MM.1S (cell line): ENCODE measurements around the gene PDE11A.

ENCODE experiments used
- DNase-seq: peaks from one replicate; pipeline ENCODE4 v3.0.0-alpha.2; 2015
- H2AFZ ChIP-seq: fragments of 300-600 bp; sonication (generic); 2 replicates; pipeline ENCODE4 v1.6.0; 2016; ENCODE audit warnings: antibody characterized with exemption, low read length
- H3F3A ChIP-seq: fragments of 300-600 bp; sonication (generic); 2 replicates; pipeline ENCODE4 v1.6.1; 2016; ENCODE audit warnings: mild to moderate bottlenecking, antibody characterized with exemption, low read length, moderate library complexity, mixed read lengths; ENCODE audit not compliant: insufficient read depth
- H3K27ac ChIP-seq: fragments of 300-600 bp; sonication (generic); 2 replicates; pipeline ENCODE4 v1.5.1; 2016; ENCODE audit warnings: mild to moderate bottlenecking, low read length
- H3K27me3 ChIP-seq: fragments of 300-600 bp; sonication (generic); replicated peaks from 2 replicates; pipeline ENCODE4 v1.6.0; 2016; ENCODE audit warnings: low read length; ENCODE audit not compliant: insufficient read depth
- H3K36me3 ChIP-seq: fragments of 300-600 bp; sonication (generic); replicated peaks from 2 replicates; pipeline ENCODE4 v1.6.1; 2016; ENCODE audit warnings: mild to moderate bottlenecking, low read length, mixed read lengths; ENCODE audit not compliant: insufficient read depth
- H3K4me1 ChIP-seq: fragments of 300-600 bp; sonication (generic); 2 replicates; pipeline ENCODE4 v1.6.1; 2016; ENCODE audit warnings: low read length, mixed read lengths
- H3K4me2 ChIP-seq: fragments of 300-600 bp; sonication (generic); 2 replicates; pipeline ENCODE4 v1.6.0; 2016; ENCODE audit warnings: low read depth, low read length
- H3K4me3 ChIP-seq: fragments of 300-600 bp; sonication (generic); 2 replicates; pipeline ENCODE4 v1.5.1; 2016; ENCODE audit warnings: low read length, mixed read lengths
- H3K79me2 ChIP-seq: fragments of 300-600 bp; sonication (generic); 2 replicates; pipeline ENCODE4 v1.6.1; 2016; ENCODE audit warnings: mixed run types, low read length, mixed read lengths
- H3K9ac ChIP-seq: fragments of 300-600 bp; sonication (generic); 2 replicates; pipeline ENCODE4 v1.6.1; 2016; ENCODE audit warnings: low read length, mixed read lengths
- H3K9me2 ChIP-seq: fragments of 300-600 bp; sonication (generic); replicated peaks from 2 replicates; pipeline ENCODE4 v1.6.1; 2016; ENCODE audit warnings: mild to moderate bottlenecking, low read length, mixed read lengths; ENCODE audit not compliant: insufficient read depth
- H3K9me3 ChIP-seq: fragments of 300-600 bp; sonication (generic); replicated peaks from 2 replicates; pipeline ENCODE4 v1.6.1; 2016; ENCODE audit warnings: mild to moderate bottlenecking, low read length, mixed read lengths; ENCODE audit not compliant: insufficient read depth
- H4K20me1 ChIP-seq: fragments of 300-600 bp; sonication (generic); 2 replicates; pipeline ENCODE4 v1.6.1; 2016; ENCODE audit warnings: mild to moderate bottlenecking, low read length, moderate library complexity, mixed read lengths; ENCODE audit not compliant: insufficient read depth
- CTCF ChIP-seq: fragments of 300-600 bp; sonication (generic); IDR thresholded peaks from 2 replicates; pipeline ENCODE4 v1.5.1; 2016; ENCODE audit warnings: antibody characterized with exemption, low read length, mixed read lengths
- EZH2 ChIP-seq: fragments of 300-600 bp; sonication (generic); optimal IDR thresholded peaks from 2 replicates; pipeline ENCODE3; 2017; ENCODE audit warnings: low read depth, mild to moderate bottlenecking, antibody characterized with exemption, low read length, mixed read lengths
- EZH2phosphoT487 ChIP-seq: fragments of 300-600 bp; sonication (generic); IDR thresholded peaks from 2 replicates; pipeline ENCODE4 v1.6.1; 2018; ENCODE audit warnings: antibody characterized with exemption, low read length

PDE11A gene

DNA sequence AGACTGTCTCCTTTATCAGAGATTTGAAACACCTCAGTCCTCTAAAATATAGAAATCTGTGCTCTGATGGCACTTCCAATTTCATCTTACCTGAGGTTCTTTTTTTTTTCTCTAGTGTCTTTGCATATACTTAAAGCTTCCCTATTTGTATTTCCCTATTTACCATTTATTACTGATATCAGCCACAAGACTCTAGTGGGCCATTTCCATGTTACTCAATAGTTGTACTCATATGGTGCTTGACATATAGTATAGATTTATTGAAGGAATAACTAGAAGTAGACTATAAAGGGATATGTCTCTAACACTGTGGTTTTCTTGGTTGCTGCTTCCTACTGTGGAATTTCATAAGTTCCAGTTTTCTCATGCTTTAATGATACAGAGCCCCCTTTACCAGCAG, 42.7 kb upstream of the PDE11A start:
- peaks cover 16% of the 10 kb centered on the region; the same call in 1 of the 2 replicates for H3F3A ChIP-seq
- peaks cover 29% of the 10 kb centered on the region for H3K79me2 ChIP-seq
- no peak overlapping the region for H3K4me3 ChIP-seq
- no peak overlapping the region for H2AFZ ChIP-seq
- H3K9me3 ChIP-seq: no peaks in the 10 kb centered on the region
- peaks cover 3% of the 10 kb centered on the region; the same call in 1 of the 2 replicates for H3K36me3 ChIP-seq
- H3K27me3 ChIP-seq: no peaks in the 10 kb centered on the region
- no peak overlapping the region for H3K27ac ChIP-seq
- no peaks in the 10 kb centered on the region for H3K9me2 ChIP-seq
- TF ChIP-seq CTCF (no peak), EZH2 (no peak), EZH2phosphoT487 (no peak)
- H3K4me1 ChIP-seq: peaks cover 6% of the 10 kb centered on the region; the same call in 1 of the 2 replicates
- H3K9ac ChIP-seq: no peak overlapping the region
- DNase-seq: no peak
- H4K20me1 ChIP-seq: no peaks in the 10 kb centered on the region
- no peak overlapping the region for H3K4me2 ChIP-seq

- peak overlapping the region; percentile 80; the same call in 1 of the 2 replicates for H3K27ac ChIP-seq
Observed at GRCh38 chr2:178114462-178114861, 41.9 kb upstream of the PDE11A start.

GRCh38 chr2:178112202-178113152, 39.9 kb upstream of the PDE11A start, which contains the start of gene RBM45:
TSS of gene RBM45 (plus strand) at chr2:178112437. CDS start at chr2:178112547, 110 bp downstream.
- H3K36me3 ChIP-seq: 0 out of 2 replicates have a peak, but pooled peaks cover under 1% of the 10 kb centered on the region
- peak within 1 kb of the TSS; percentile 80; the same call in 1 of the 2 replicates for H3K27ac ChIP-seq
- H3K27me3 ChIP-seq: no peaks in the 10 kb centered on the region
- peak within 1 kb of the TSS; percentile 80 for H3K9ac ChIP-seq
- peaks cover 16% of the 10 kb centered on the region; the same call in 1 of the 2 replicates for H3F3A ChIP-seq
- H3K9me3 ChIP-seq: no peaks in the 10 kb centered on the region
- peak within 1 kb of the TSS; percentile 92 for H2AFZ ChIP-seq
- peaks cover 29% of the 10 kb centered on the region for H3K79me2 ChIP-seq
- DNase-seq: peak; percentile 95
- no peaks in the 10 kb centered on the region for H3K9me2 ChIP-seq
- H4K20me1 ChIP-seq: no peaks in the 10 kb centered on the region
- peak within 1 kb of the TSS; percentile 77 for H3K4me2 ChIP-seq
- H3K4me3 ChIP-seq: peak within 1 kb of the TSS; percentile 99
- peaks cover 6% of the 10 kb centered on the region; the same call in 1 of the 2 replicates for H3K4me1 ChIP-seq
- TF ChIP-seq CTCF (peak; percentile 95), EZH2 (no peak), EZH2phosphoT487 (no peak)

More at GRCh38 chr2:178114462-178114861, 41.9 kb upstream of the PDE11A start:
- Histone ChIP-seq H4K20me1 (no peaks in the 10 kb centered on the region), H3K4me3 (peak overlapping the region; percentile 99), H3K9me2 (no peaks in the 10 kb centered on the region), H2AFZ (peak overlapping the region; percentile 26; the same call in 1 of the 2 replicates), H3K36me3 (peaks cover 3% of the 10 kb centered on the region; the same call in 1 of the 2 replicates), H3K4me1 (peaks cover 6% of the 10 kb centered on the region; the same call in 1 of the 2 replicates), H3K4me2 (peak overlapping the region; percentile 77), H3K79me2 (peaks cover 29% of the 10 kb centered on the region), H3K27me3 (no peaks in the 10 kb centered on the region), H3K9me3 (no peaks in the 10 kb centered on the region), H3F3A (peaks cover 16% of the 10 kb centered on the region; the same call in 1 of the 2 replicates), H3K9ac (peak overlapping the region; percentile 80; the same call in 1 of the 2 replicates)
- no peak for TF ChIP-seq CTCF
- no peak for TF ChIP-seq EZH2
- TF ChIP-seq EZH2phosphoT487: no peak
- peak; percentile 67 for DNase-seq
